Hepatocyte (in vitro differentiated cells): ENCODE data around the gene NELFB.

Experiments
- CTCF ChIP-seq: fragments of 200-600 bp; sonication (generic); IDR thresholded peaks from 2 replicates; pipeline ENCODE4 v1.5.1; 2016; ENCODE audit warnings: antibody characterized with exemption, mild to moderate bottlenecking; ENCODE audit not compliant: poor library complexity
- EZH2 ChIP-seq: fragments of 200-600 bp; sonication (generic); IDR thresholded peaks from 2 replicates; pipeline ENCODE4 v1.6.1; 2016; ENCODE audit warnings: antibody characterized with exemption, mild to moderate bottlenecking, borderline replicate concordance

GRCh38 chr9:137321726-137322361 lies 66.7 kb downstream of the NELFB start:
- TF ChIP-seq CTCF, result no peak
- no peak for TF ChIP-seq EZH2
